IMR-90 (cell line): ENCODE measurements around the gene NBEA. TPM values are rescaled to one million over a fixed set of nuclear protein-coding genes. Genes with fewer than 3 reads are reported as not detected.

Source experiments
- ATAC-seq: fragments of 200-7000 bp; cut with Tn5 transposase; 2 replicates; pipeline ENCODE4 v1.9.1; 2020; ENCODE audit warnings: low read depth, mild to moderate bottlenecking, moderate library complexity
- BruUV-seq: library from RNA; stranded (reverse); fragments of 400-500 nt; replicated peaks from 2 replicates; lab custom pipeline; 2021; lab: Mats Ljungman, UMichigan
- CTCF ChIA-PET: fragments of 300-600 bp; formaldehyde crosslinking; extraction: SDS; loops from one replicate; lab custom pipeline; 2021; ENCODE audit warnings: antibody characterized with exemption; lab: Yijun Ruan, JAX
- POLR2A ChIA-PET: fragments of 300-600 bp; sonication (Branson Sonifier 250); formaldehyde crosslinking; loops from one replicate; lab custom pipeline; 2022; ENCODE audit warnings: antibody characterized with exemption; ENCODE audit not compliant: unreplicated experiment; lab: Charles Lee
- DNase-seq: peaks from one replicate; pipeline ENCODE4 v3.0.0; 2013
- H2AFZ ChIP-seq: replicated peaks from 2 replicates; pipeline ENCODE3; 2013; ENCODE audit warnings: low read length, mild to moderate bottlenecking; ENCODE audit not compliant: poor library complexity
- H2AK5ac ChIP-seq: 2 replicates; pipeline ENCODE4 v1.6.1; 2013; ENCODE audit warnings: low read depth, low read length, inconsistent platforms
- H2AK9ac ChIP-seq: replicated peaks from 2 replicates; pipeline ENCODE3; 2013; ENCODE audit warnings: mild to moderate bottlenecking, low read depth, low read length, moderate library complexity; ENCODE audit not compliant: poor library complexity
- H2BK120ac ChIP-seq: 2 replicates; pipeline ENCODE4 v1.6.1; 2013; ENCODE audit warnings: low read depth, low read length, inconsistent platforms
- H2BK15ac ChIP-seq: 3 replicates; pipeline ENCODE4 v1.6.1; 2013; ENCODE audit warnings: low read depth, low read length, inconsistent platforms
- H2BK20ac ChIP-seq: 2 replicates; pipeline ENCODE4 v1.6.1; 2013; ENCODE audit warnings: low read depth, mild to moderate bottlenecking, inconsistent platforms, low read length, moderate library complexity
- H2BK5ac ChIP-seq: 2 replicates; pipeline ENCODE4 v1.6.1; 2013; ENCODE audit warnings: mild to moderate bottlenecking, low read depth, low read length, inconsistent platforms; ENCODE audit not compliant: poor library complexity, severe bottlenecking
- H3K14ac ChIP-seq: replicated peaks from 2 replicates; pipeline ENCODE4 v1.6.1; 2013; ENCODE audit warnings: low read depth, low read length, inconsistent platforms
- H3K18ac ChIP-seq: 2 replicates; pipeline ENCODE4 v1.6.1; 2013; ENCODE audit warnings: low read depth, low read length, control low read depth
- H3K23ac ChIP-seq: 2 replicates; pipeline ENCODE4 v1.6.1; 2013; ENCODE audit warnings: low read depth, low read length, inconsistent platforms
- H3K27ac ChIP-seq: 2 replicates; pipeline ENCODE4 v1.5.1; 2013; ENCODE audit warnings: mild to moderate bottlenecking, control low read depth, low read length; ENCODE audit not compliant: insufficient read depth
- H3K27me3 ChIP-seq: 2 replicates; pipeline ENCODE4 v1.6.1; 2013; ENCODE audit warnings: low read length; ENCODE audit not compliant: control insufficient read depth, insufficient read depth
- H3K36me3 ChIP-seq: 2 replicates; pipeline ENCODE4 v1.6.1; 2013; ENCODE audit warnings: low read length, mixed read lengths; ENCODE audit not compliant: control insufficient read depth, insufficient read depth
- H3K4ac ChIP-seq: 2 replicates; pipeline ENCODE4 v1.6.1; 2013; ENCODE audit warnings: low read depth, low read length, inconsistent platforms
- H3K4me1 ChIP-seq: 2 replicates; pipeline ENCODE4 v1.6.1; 2013; ENCODE audit warnings: low read length, mixed read lengths; ENCODE audit not compliant: control insufficient read depth, insufficient read depth
- H3K4me2 ChIP-seq: 2 replicates; pipeline ENCODE4 v1.6.1; 2013; ENCODE audit warnings: low read depth, mild to moderate bottlenecking, control low read depth, low read length, moderate library complexity
- H3K4me3 ChIP-seq: 2 replicates; pipeline ENCODE4 v1.5.1; 2013; ENCODE audit warnings: low read depth, mild to moderate bottlenecking, control low read depth, low read length, moderate library complexity; ENCODE audit not compliant: insufficient read depth
- H3K56ac ChIP-seq: 2 replicates; pipeline ENCODE4 v1.6.1; 2013; ENCODE audit warnings: low read length, inconsistent platforms; ENCODE audit not compliant: insufficient read depth; ENCODE audit errors: extremely low read depth
- H3K79me1 ChIP-seq, 2 experiments: 2 replicates each; pipeline ENCODE4 v1.6.1; 2013; ENCODE audit warnings: low read length in 2 of 2, inconsistent platforms in 1 of 2, low read depth in 1 of 2
- H3K9ac ChIP-seq: 2 replicates; pipeline ENCODE4 v1.6.1; 2013; ENCODE audit warnings: low read depth, low read length, control low read depth
- H3K9me1 ChIP-seq: 2 replicates; pipeline ENCODE4 v1.6.1; 2013; ENCODE audit warnings: low read length, inconsistent platforms; ENCODE audit not compliant: insufficient read depth
- H3K9me3 ChIP-seq: 2 replicates; pipeline ENCODE4 v1.6.1; 2013; ENCODE audit warnings: low read length; ENCODE audit not compliant: control insufficient read depth, insufficient read depth
- H4K20me1 ChIP-seq: 2 replicates; pipeline ENCODE4 v1.6.1; 2013; ENCODE audit warnings: low read length, inconsistent platforms; ENCODE audit not compliant: insufficient read depth
- H4K5ac ChIP-seq: 2 replicates; pipeline ENCODE4 v1.6.1; 2013; ENCODE audit warnings: mild to moderate bottlenecking, low read depth, low read length, control low read depth
- H4K8ac ChIP-seq, 2 experiments: 2 replicates each; pipeline ENCODE4 v1.6.1; 2013; ENCODE audit warnings: low read depth in 2 of 2, low read length in 2 of 2, control low read depth in 1 of 2, inconsistent platforms in 1 of 2
- H4K91ac ChIP-seq: 2 replicates; pipeline ENCODE4 v1.6.1; 2013; ENCODE audit warnings: low read depth, low read length, inconsistent platforms; ENCODE audit not compliant: insufficient read depth
- BHLHE40 ChIP-seq: fragments of 150-350 bp; IDR thresholded peaks from 2 replicates; pipeline ENCODE4 v1.6.1; 2016; ENCODE audit warnings: mild to moderate bottlenecking, low read depth, low read length
- CEBPB ChIP-seq: IDR thresholded peaks from 2 replicates; pipeline ENCODE4 v1.6.1; 2012; ENCODE audit warnings: low read depth, low read length, improper control_type of control experiment
- CHD1 ChIP-seq: IDR thresholded peaks from 2 replicates; pipeline ENCODE4 v1.6.1; 2012; ENCODE audit warnings: low read depth, low read length, improper control_type of control experiment
- CTCF ChIP-seq: conservative IDR thresholded peaks from 2 replicates; pipeline ENCODE4 v1.5.1; 2012; ENCODE audit warnings: mild to moderate bottlenecking, low read depth, low read length, improper control_type of control experiment
- FOS ChIP-seq: fragments of 150-350 bp; IDR thresholded peaks from 2 replicates; pipeline ENCODE4 v1.6.1; 2016; ENCODE audit warnings: low read depth, low read length
- MAFK ChIP-seq: IDR thresholded peaks from 2 replicates; pipeline ENCODE4 v1.6.1; 2012; ENCODE audit warnings: low read depth, low read length, improper control_type of control experiment
- MXI1 ChIP-seq: IDR thresholded peaks from 2 replicates; pipeline ENCODE4 v1.6.1; 2012; ENCODE audit warnings: low read depth, mild to moderate bottlenecking, low read length, moderate library complexity, borderline replicate concordance
- NFE2L2 ChIP-seq: fragments of 150-350 bp; IDR thresholded peaks from 2 replicates; pipeline ENCODE4 v1.6.1; 2016; ENCODE audit warnings: low read depth, mild to moderate bottlenecking, low read length
- POLR2A ChIP-seq: IDR thresholded peaks from 2 replicates; pipeline ENCODE4 v1.6.1; 2012; ENCODE audit warnings: mild to moderate bottlenecking, low read depth, low read length
- RAD21 ChIP-seq: IDR thresholded peaks from 2 replicates; pipeline ENCODE4 v1.6.1; 2012; ENCODE audit warnings: low read length, improper control_type of control experiment
- RCOR1 ChIP-seq: IDR thresholded peaks from 2 replicates; pipeline ENCODE4 v1.6.1; 2012; ENCODE audit warnings: mild to moderate bottlenecking, low read length, improper control_type of control experiment; ENCODE audit not compliant: insufficient replicate concordance
- RFX5 ChIP-seq: IDR thresholded peaks from 2 replicates; pipeline ENCODE4 v1.8.0; 2012; ENCODE audit warnings: low read depth, mild to moderate bottlenecking, low read length, moderate library complexity
- SMC3 ChIP-seq: fragments of 150-350 bp; IDR thresholded peaks from 2 replicates; pipeline ENCODE4 v1.6.1; 2016; ENCODE audit warnings: low read depth, mild to moderate bottlenecking, antibody characterized with exemption, low read length, moderate library complexity
- WGBS, 2 experiments: methylation state at CpG; one replicate each; pipeline versions ENCODE4 v1.1.5 to v1.1.7; 2013; ENCODE audit warnings: missing lambda C conversion rate in 2 of 2; ENCODE audit not compliant: insufficient read length in 1 of 2; ENCODE audit errors: extremely low coverage in 2 of 2; 5-methylcytosine and 5-hydroxymethylcytosine counted together
- dilution Hi-C: fragments of 300-500 bp; cut with HindIII; formaldehyde crosslinking; loops from one replicate; pipeline ENCODE4 v1.14.3; 2018; ENCODE audit warnings: low sequenced_read_pairs; ENCODE audit not compliant: unreplicated experiment
- in situ Hi-C: fragments of 300-500 bp; cut with MboI; formaldehyde crosslinking; loops from 3 replicates; pipeline ENCODE4 v1.14.3; 2019; ENCODE audit warnings: low sequenced_read_pairs, inconsistent platforms, mixed read lengths
- intact Hi-C: fragments of 100-400 bp; cut with micrococcal nuclease; formaldehyde crosslinking; loops from 2 replicates; pipeline ENCODE4 v1.10.0; 2022
- polyA plus RNA-seq, 3 experiments: library from polyadenylated mRNA; depleted of rRNA; stranded (reverse); fragments of >200 nt; gene quantifications; 2 replicates each; pipeline ENCODE4 v1.2.3, GENCODE V29; 2012; ENCODE audit warnings: low replicate concordance in 1 of 3
- total RNA-seq: library from RNA; depleted of rRNA; stranded (reverse); fragments of >200 nt; gene quantifications from 2 replicates; pipeline ENCODE4 v1.2.3, GENCODE V29; 2012
- TF ChIP-seq, protein P1 (sequence below): fragments of 150-350 bp; IDR thresholded peaks from 2 replicates; pipeline ENCODE4 v1.6.1; 2017; ENCODE audit warnings: mild to moderate bottlenecking, antibody characterized with exemption, low read length, low read depth
- TF ChIP-seq, protein P2 (sequence below): fragments of 150-350 bp; IDR thresholded peaks from 2 replicates; pipeline ENCODE4 v1.6.1; 2016; ENCODE audit warnings: low read depth, mild to moderate bottlenecking, low read length, moderate library complexity, borderline replicate concordance

The NBEA gene
- total and polyA plus RNA-seq, 2 of the 4 experiments (the other 2 are of a cell fraction) = 0.82 to 2.2 TPM

DNA sequence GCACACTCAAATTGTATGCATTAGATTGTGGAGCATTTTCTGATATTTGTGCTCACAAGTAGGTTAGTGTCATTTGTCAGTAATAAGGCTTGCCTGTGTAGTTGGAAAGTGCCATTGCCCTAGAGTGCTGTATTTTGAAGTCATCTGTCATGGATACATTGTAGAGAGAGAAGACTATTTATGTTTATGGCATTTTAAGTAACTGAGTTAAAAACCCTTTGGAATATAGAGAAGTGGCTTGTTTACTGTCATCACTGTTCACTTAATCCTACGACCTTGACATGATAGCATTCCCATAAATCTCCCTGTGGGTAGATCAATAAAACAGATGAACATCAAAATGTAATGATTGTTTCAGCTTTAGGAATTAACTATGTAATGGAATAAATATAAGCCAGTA is 423.8 kb downstream of the NBEA start:
- intact Hi-C loops (no loop called here), in situ Hi-C loops (no loop called here), dilution Hi-C loops (no loop called here)
- Histone ChIP-seq H2BK15ac (no peak overlapping the region), H3K23ac (no peak overlapping the region), H4K91ac (no peak overlapping the region), H4K20me1 (no peaks in the 10 kb centered on the region), H3K4me1 (no peaks in the 10 kb centered on the region), H3K4ac (no peak overlapping the region), H2BK120ac (no peak overlapping the region), H2BK5ac (no peak overlapping the region), H4K5ac (no peak overlapping the region), H2BK20ac (no peak overlapping the region), H3K9me3 (no peaks in the 10 kb centered on the region), H3K18ac (no peak overlapping the region), H3K36me3 (no peaks in the 10 kb centered on the region), H3K4me3 (no peak overlapping the region), H2AK5ac (no peak overlapping the region), H3K9me1 (no peaks in the 10 kb centered on the region), H3K14ac (no peak overlapping the region), H3K4me2 (no peak overlapping the region), H3K27ac (no peak overlapping the region), H2AK9ac (no peak overlapping the region), H3K27me3 (no peaks in the 10 kb centered on the region), H3K79me1 (no peaks in the 10 kb centered on the region), H4K8ac (no peak overlapping the region), H3K9ac (no peak overlapping the region), H3K56ac (no peak overlapping the region), H2AFZ (no peak overlapping the region)
- ChIA-PET POLR2A (no interaction called here), CTCF (interaction anchor here (0.6 kb wide), 1 partner anchor 581 kb away, joined by 4 read pairs; no protein-coding TSS in a partner anchor)
- no peak for ATAC-seq
- TF ChIP-seq, protein P1, sequence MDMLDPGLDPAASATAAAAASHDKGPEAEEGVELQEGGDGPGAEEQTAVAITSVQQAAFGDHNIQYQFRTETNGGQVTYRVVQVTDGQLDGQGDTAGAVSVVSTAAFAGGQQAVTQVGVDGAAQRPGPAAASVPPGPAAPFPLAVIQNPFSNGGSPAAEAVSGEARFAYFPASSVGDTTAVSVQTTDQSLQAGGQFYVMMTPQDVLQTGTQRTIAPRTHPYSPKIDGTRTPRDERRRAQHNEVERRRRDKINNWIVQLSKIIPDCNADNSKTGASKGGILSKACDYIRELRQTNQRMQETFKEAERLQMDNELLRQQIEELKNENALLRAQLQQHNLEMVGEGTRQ = no peak
- TF ChIP-seq RAD21 = no peak
- no peak for TF ChIP-seq RCOR1
- TF ChIP-seq POLR2A = no peak
- no peak for TF ChIP-seq MXI1
- TF ChIP-seq CEBPB = no peak
- no peak for TF ChIP-seq CHD1
- no peak for TF ChIP-seq MAFK
- no peak for TF ChIP-seq CTCF
- no peak for TF ChIP-seq SMC3
- TF ChIP-seq, protein P2, sequence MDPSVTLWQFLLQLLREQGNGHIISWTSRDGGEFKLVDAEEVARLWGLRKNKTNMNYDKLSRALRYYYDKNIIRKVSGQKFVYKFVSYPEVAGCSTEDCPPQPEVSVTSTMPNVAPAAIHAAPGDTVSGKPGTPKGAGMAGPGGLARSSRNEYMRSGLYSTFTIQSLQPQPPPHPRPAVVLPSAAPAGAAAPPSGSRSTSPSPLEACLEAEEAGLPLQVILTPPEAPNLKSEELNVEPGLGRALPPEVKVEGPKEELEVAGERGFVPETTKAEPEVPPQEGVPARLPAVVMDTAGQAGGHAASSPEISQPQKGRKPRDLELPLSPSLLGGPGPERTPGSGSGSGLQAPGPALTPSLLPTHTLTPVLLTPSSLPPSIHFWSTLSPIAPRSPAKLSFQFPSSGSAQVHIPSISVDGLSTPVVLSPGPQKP = no peak
- no peak for TF ChIP-seq NFE2L2
- no peak for TF ChIP-seq FOS
- no peak for TF ChIP-seq BHLHE40
- TF ChIP-seq RFX5 = no peak
- DNase-seq = no peak
- WGBS, 2 experiments = no CpG with 5 or more reads among the region's 1 CpG
- BruUV-seq = no TSS peak
